Stimulated activated effector memory CD8-positive, alpha-beta T cell treated with anti-CD3 and anti-CD28 coated beads, Interleukin-12 subunit alpha, Interleukin-12 subunit beta, amount 100 ng/mL, for 72 hours (primary cell): ENCODE results near the gene PTGIS.

ENCODE experiments used
- ATAC-seq: fragments of 150-1000 bp; cut with Tn5 transposase; 2 replicates; pipeline ENCODE4 v1.10.0; 2021
- DNase-seq, 2 donors: peaks; one replicate each; pipeline ENCODE4 v3.0.0; 2021 to 2022; ENCODE audit warnings: low spot score in 2 of 2
- H3K27ac Mint-ChIP-seq: one replicate; pipeline ENCODE4 v1.8.0; 2022; ENCODE audit warnings: mild to moderate bottlenecking, mixed read lengths
- H3K36me3 Mint-ChIP-seq: one replicate; pipeline ENCODE4 v1.8.0; 2022; ENCODE audit warnings: mild to moderate bottlenecking, mixed read lengths
- H3K4me1 Mint-ChIP-seq: one replicate; pipeline ENCODE4 v1.8.0; 2022; ENCODE audit warnings: mixed read lengths
- H3K4me3 Mint-ChIP-seq: one replicate; pipeline ENCODE4 v1.8.0; 2022; ENCODE audit warnings: mild to moderate bottlenecking, mixed read lengths
- H3K9me3 Mint-ChIP-seq: one replicate; pipeline ENCODE4 v1.8.0; 2022; ENCODE audit warnings: mixed read lengths

Gene PTGIS

DNA sequence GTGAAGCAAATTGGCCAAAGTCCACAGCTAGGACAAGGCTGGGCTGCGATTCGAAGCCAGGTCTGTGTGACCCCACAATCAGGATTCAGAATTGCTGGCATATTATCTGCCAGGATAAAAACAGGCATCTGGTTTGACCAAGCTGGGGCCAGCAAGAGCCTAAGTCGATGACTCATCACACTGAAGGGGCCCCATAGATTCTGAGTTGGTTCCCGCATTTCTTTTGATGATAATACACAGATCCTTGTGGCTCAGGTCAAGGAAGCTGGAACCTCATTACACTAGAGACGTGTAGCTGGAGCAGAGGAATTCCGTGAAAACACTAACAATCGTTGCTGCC is 92.0 kb downstream of the PTGIS start:
- DNase-seq (no peak), ATAC-seq (no peak)
- H3K9me3 Mint-ChIP-seq = no peaks in the 10 kb centered on the region
- no peak overlapping the region for H3K4me3 Mint-ChIP-seq
- H3K4me1 Mint-ChIP-seq = no peaks in the 10 kb centered on the region
- no peak overlapping the region for H3K27ac Mint-ChIP-seq
- H3K36me3 Mint-ChIP-seq = no peaks in the 10 kb centered on the region

- no peak overlapping the region for H3K27ac Mint-ChIP-seq
- ATAC-seq = no peak
- no peaks in the 10 kb centered on the region for H3K4me1 Mint-ChIP-seq
- H3K36me3 Mint-ChIP-seq = no peaks in the 10 kb centered on the region
- no peak overlapping the region for H3K4me3 Mint-ChIP-seq
- no peaks in the 10 kb centered on the region for H3K9me3 Mint-ChIP-seq
- DNase-seq = no peak
Measured at GRCh38 chr20:49475292-49476015, 92.5 kb downstream of the PTGIS start.

- no peaks in the 10 kb centered on the region for H3K36me3 Mint-ChIP-seq
- H3K4me1 Mint-ChIP-seq = no peaks in the 10 kb centered on the region
- no peak for DNase-seq
- no peaks in the 10 kb centered on the region for H3K9me3 Mint-ChIP-seq
- H3K27ac Mint-ChIP-seq = no peak overlapping the region
- no peak overlapping the region for H3K4me3 Mint-ChIP-seq
- no peak for ATAC-seq
Measured at GRCh38 chr20:49471397-49471796, 96.5 kb downstream of the PTGIS start.

- H3K4me1 Mint-ChIP-seq = no peaks in the 10 kb centered on the region
- no peaks in the 10 kb centered on the region for H3K36me3 Mint-ChIP-seq
- ATAC-seq (no peak), DNase-seq (no peak)
- H3K27ac Mint-ChIP-seq = no peak overlapping the region
- H3K4me3 Mint-ChIP-seq = no peak overlapping the region
- H3K9me3 Mint-ChIP-seq = no peaks in the 10 kb centered on the region
Measured at GRCh38 chr20:49470922-49471321, 97.0 kb downstream of the PTGIS start.

- Mint-ChIP-seq H3K36me3 (no peaks in the 10 kb centered on the region), H3K9me3 (no peaks in the 10 kb centered on the region), H3K4me1 (no peaks in the 10 kb centered on the region), H3K4me3 (no peak overlapping the region), H3K27ac (no peak overlapping the region)
- no peak for DNase-seq
- no peak for ATAC-seq
Measured at GRCh38 chr20:49469060-49469459, 98.9 kb downstream of the PTGIS start.

- no peak overlapping the region for H3K27ac Mint-ChIP-seq
- H3K36me3 Mint-ChIP-seq = no peaks in the 10 kb centered on the region
- H3K4me1 Mint-ChIP-seq = no peaks in the 10 kb centered on the region
- DNase-seq (no peak), ATAC-seq (no peak)
- H3K4me3 Mint-ChIP-seq = no peak overlapping the region
- no peaks in the 10 kb centered on the region for H3K9me3 Mint-ChIP-seq
Measured at GRCh38 chr20:49468412-49468811, 99.5 kb downstream of the PTGIS start.

GRCh38 chr20:49466114-49466912 is 101.6 kb downstream of the PTGIS start:
- no peak overlapping the region for H3K27ac Mint-ChIP-seq
- no peak overlapping the region for H3K4me3 Mint-ChIP-seq
- H3K36me3 Mint-ChIP-seq = no peaks in the 10 kb centered on the region
- no peaks in the 10 kb centered on the region for H3K4me1 Mint-ChIP-seq
- no peaks in the 10 kb centered on the region for H3K9me3 Mint-ChIP-seq
- no peak for DNase-seq
- no peak for ATAC-seq

DNA sequence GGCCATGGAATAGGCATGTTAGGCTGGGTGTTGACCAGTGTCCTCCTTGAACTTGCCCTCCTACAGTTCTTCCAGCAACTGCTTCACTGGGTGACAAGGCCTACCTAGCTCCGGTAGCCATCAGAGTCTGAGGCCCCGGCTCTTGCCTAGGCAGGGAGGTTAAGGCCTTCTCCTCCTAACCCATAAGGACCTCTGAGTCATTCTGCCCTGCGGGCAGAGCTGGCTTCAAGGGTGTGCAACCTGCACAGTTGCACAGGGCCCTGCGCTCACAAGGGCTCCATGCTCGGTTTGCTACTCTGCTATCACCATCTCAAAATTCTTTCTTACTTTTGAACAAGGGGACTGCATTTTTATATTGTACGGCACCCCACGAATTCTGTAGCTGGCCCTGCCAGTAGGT is 103.4 kb downstream of the PTGIS start:
- H3K4me1 Mint-ChIP-seq = no peaks in the 10 kb centered on the region
- DNase-seq = no peak
- H3K4me3 Mint-ChIP-seq = no peak overlapping the region
- H3K9me3 Mint-ChIP-seq = no peaks in the 10 kb centered on the region
- no peak overlapping the region for H3K27ac Mint-ChIP-seq
- ATAC-seq = no peak
- no peaks in the 10 kb centered on the region for H3K36me3 Mint-ChIP-seq

- no peak overlapping the region for H3K4me3 Mint-ChIP-seq
- H3K4me1 Mint-ChIP-seq = no peaks in the 10 kb centered on the region
- no peaks in the 10 kb centered on the region for H3K36me3 Mint-ChIP-seq
- ATAC-seq (no peak), DNase-seq (no peak)
- no peaks in the 10 kb centered on the region for H3K9me3 Mint-ChIP-seq
- H3K27ac Mint-ChIP-seq = no peak overlapping the region
Measured at GRCh38 chr20:49462626-49463025, 105.3 kb downstream of the PTGIS start.

- no peak for DNase-seq
- ATAC-seq = no peak
- H3K9me3 Mint-ChIP-seq = no peaks in the 10 kb centered on the region
- H3K27ac Mint-ChIP-seq = no peak overlapping the region
- no peaks in the 10 kb centered on the region for H3K36me3 Mint-ChIP-seq
- no peaks in the 10 kb centered on the region for H3K4me1 Mint-ChIP-seq
- H3K4me3 Mint-ChIP-seq = no peak overlapping the region
Measured at GRCh38 chr20:49461894-49462620, 105.9 kb downstream of the PTGIS start.

- H3K9me3 Mint-ChIP-seq = no peaks in the 10 kb centered on the region
- ATAC-seq (no peak), DNase-seq (no peak)
- H3K4me3 Mint-ChIP-seq = no peak overlapping the region
- H3K27ac Mint-ChIP-seq = no peak overlapping the region
- H3K36me3 Mint-ChIP-seq = no peaks in the 10 kb centered on the region
- H3K4me1 Mint-ChIP-seq = no peaks in the 10 kb centered on the region
Measured at GRCh38 chr20:49460916-49461315, 107.0 kb downstream of the PTGIS start.

DNA sequence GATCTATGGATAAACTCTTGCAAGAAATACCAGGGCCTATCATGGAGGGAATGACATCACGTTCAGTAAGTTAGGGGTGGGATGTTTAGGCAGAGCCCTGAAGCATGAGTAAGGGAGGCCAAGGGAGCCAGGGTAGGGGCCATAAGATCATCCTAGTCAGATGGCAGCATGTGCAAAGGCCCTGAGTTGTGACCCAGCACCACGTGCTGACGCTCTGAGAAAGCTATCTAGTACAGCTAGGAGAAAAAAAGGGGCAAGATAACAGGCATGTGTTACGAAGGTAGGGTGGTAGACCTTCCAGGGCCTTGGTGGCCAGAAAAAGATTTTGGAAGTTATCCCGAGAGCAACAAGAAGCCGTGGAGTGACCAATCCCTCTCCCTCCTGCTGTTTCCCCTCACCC is 107.8 kb downstream of the PTGIS start:
- Mint-ChIP-seq H3K4me3 (no peak overlapping the region), H3K27ac (no peak overlapping the region), H3K9me3 (no peaks in the 10 kb centered on the region), H3K36me3 (no peaks in the 10 kb centered on the region), H3K4me1 (no peaks in the 10 kb centered on the region)
- no peak for DNase-seq
- no peak for ATAC-seq

- no peaks in the 10 kb centered on the region for H3K4me1 Mint-ChIP-seq
- no peaks in the 10 kb centered on the region for H3K9me3 Mint-ChIP-seq
- no peak overlapping the region for H3K27ac Mint-ChIP-seq
- H3K36me3 Mint-ChIP-seq = no peaks in the 10 kb centered on the region
- no peak overlapping the region for H3K4me3 Mint-ChIP-seq
- ATAC-seq (no peak), DNase-seq (no peak)
Measured at GRCh38 chr20:49459684-49460083, 108.3 kb downstream of the PTGIS start.

GRCh38 chr20:49457444-49457843 is 110.5 kb downstream of the PTGIS start:
- no peak overlapping the region for H3K4me3 Mint-ChIP-seq
- no peaks in the 10 kb centered on the region for H3K9me3 Mint-ChIP-seq
- no peak for DNase-seq
- no peaks in the 10 kb centered on the region for H3K4me1 Mint-ChIP-seq
- no peak overlapping the region for H3K27ac Mint-ChIP-seq
- ATAC-seq = no peak
- no peaks in the 10 kb centered on the region for H3K36me3 Mint-ChIP-seq

DNA sequence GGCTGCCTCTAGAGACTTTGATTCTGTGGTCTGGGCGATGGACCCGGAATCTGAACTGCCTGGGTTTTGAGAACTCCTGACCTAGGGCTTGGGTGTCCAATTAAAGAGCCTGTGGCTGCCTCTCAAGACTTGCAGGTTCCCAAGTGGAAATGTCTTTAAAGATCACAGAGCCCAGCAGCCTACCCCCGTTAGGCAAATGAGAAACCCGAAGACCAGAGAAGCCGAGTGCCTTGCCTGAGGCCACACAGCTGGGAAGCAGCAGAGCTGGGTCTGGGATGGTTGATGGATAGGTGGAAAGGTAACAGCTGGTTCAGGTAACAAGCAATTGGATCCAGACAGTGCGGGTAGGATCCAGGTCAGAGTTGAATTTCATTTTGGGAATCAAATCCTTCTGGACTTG is 111.3 kb downstream of the PTGIS start:
- ATAC-seq = no peak
- DNase-seq = no peak
- no peak overlapping the region for H3K27ac Mint-ChIP-seq
- no peak overlapping the region for H3K4me3 Mint-ChIP-seq
- no peaks in the 10 kb centered on the region for H3K9me3 Mint-ChIP-seq
- H3K4me1 Mint-ChIP-seq = no peaks in the 10 kb centered on the region
- H3K36me3 Mint-ChIP-seq = no peaks in the 10 kb centered on the region

- H3K27ac Mint-ChIP-seq = no peak overlapping the region
- no peak overlapping the region for H3K4me3 Mint-ChIP-seq
- no peaks in the 10 kb centered on the region for H3K9me3 Mint-ChIP-seq
- H3K4me1 Mint-ChIP-seq = no peaks in the 10 kb centered on the region
- H3K36me3 Mint-ChIP-seq = no peaks in the 10 kb centered on the region
- ATAC-seq = no peak
- DNase-seq = no peak
Measured at GRCh38 chr20:49455691-49456090, 112.2 kb downstream of the PTGIS start.
